K562 (cell line): ENCODE results near the gene STAU1. TPM values are rescaled to one million over a fixed set of nuclear protein-coding genes. Genes with fewer than 3 reads are reported as not detected.

ENCODE experiments used
- ATAC-seq: fragments of 200-7000 bp; cut with Tn5 transposase; 3 replicates; pipeline ENCODE4 v1.9.1; 2020; ENCODE audit warnings: moderate library complexity
- BruUV-seq: library from RNA; stranded (reverse); fragments of 400-500 nt; replicated peaks from 2 replicates; lab custom pipeline; 2021; lab: Mats Ljungman, UMichigan
- CTCF ChIA-PET: fragments of 300-600 bp; formaldehyde crosslinking; extraction: SDS; loops from one replicate; lab custom pipeline; 2021; ENCODE audit warnings: low intra/inter-chr PET ratio; lab: Yijun Ruan, JAX
- POLR2A ChIA-PET: fragments of 300-600, 350-650 bp; sonication (Branson Sonifier 250); formaldehyde crosslinking; extraction: SDS; loops from one replicate; lab custom pipeline; 2021; ENCODE audit warnings: antibody characterized with exemption, inconsistent platforms; lab: Yijun Ruan, JAX
- DNase-seq, 4 experiments: peaks; one replicate each; pipeline versions ENCODE4 v3.0.0 to v3.0.0-alpha.2; 2011 to 2018; ENCODE audit warnings: low spot score in 3 of 4, mixed read lengths in 3 of 4; ENCODE audit errors: extremely low read depth in 1 of 4
- FAIRE-seq: peaks from 2 replicates; lab custom pipeline; 2011; peaks lifted over from hg19 to GRCh38; lab: Jason Lieb, UNC
- H2AFZ ChIP-seq: 2 replicates; pipeline ENCODE4 v1.6.0; 2011; ENCODE audit warnings: low read depth, low read length, control low read depth, inconsistent platforms
- H3K27ac ChIP-seq: fragments of 200-600 bp; 3 replicates; pipeline ENCODE4 v1.8.0; 2011; ENCODE audit warnings: low read depth, mild to moderate bottlenecking, control low read depth, inconsistent platforms, low read length, moderate library complexity, mixed read lengths; ENCODE audit errors: extremely low read depth
- H3K27me3 ChIP-seq, 2 experiments: fragments of 300-600 bp in 1 of 2; 2 replicates in 1 of 2; 3 replicates in 1 of 2; pipeline versions ENCODE4 v1.6.0 to v1.8.0; 2011; ENCODE audit warnings: inconsistent platforms in 2 of 2, low read length in 2 of 2, mild to moderate bottlenecking in 1 of 2, mixed read lengths in 1 of 2, moderate library complexity in 1 of 2; ENCODE audit not compliant: control insufficient read depth in 2 of 2, insufficient read depth in 2 of 2
- H3K36me3 ChIP-seq: fragments of 300-600 bp; 3 replicates; pipeline ENCODE4 v1.8.0; 2011; ENCODE audit warnings: mild to moderate bottlenecking, low read length, inconsistent platforms; ENCODE audit not compliant: control insufficient read depth, insufficient read depth
- H3K4me1 ChIP-seq, 2 experiments: fragments of 200-600 bp in 1 of 2; replicated peaks in 1 of 2; 2 replicates in 1 of 2; 3 replicates in 1 of 2; pipeline versions ENCODE4 v1.5.1 to v1.8.0; 2011; ENCODE audit warnings: inconsistent platforms in 2 of 2, low read length in 2 of 2, mild to moderate bottlenecking in 1 of 2, mixed read lengths in 1 of 2, moderate library complexity in 1 of 2; ENCODE audit not compliant: control insufficient read depth in 2 of 2, insufficient read depth in 2 of 2
- H3K4me2 ChIP-seq: 2 replicates; pipeline ENCODE4 v1.6.1; 2011; ENCODE audit warnings: low read length, control low read depth, inconsistent platforms, mixed read lengths; ENCODE audit not compliant: insufficient read depth
- H3K4me3 ChIP-seq: fragments of 200-600 bp; sonication (generic), shearing (Covaris generic); 2 replicates; pipeline ENCODE4 v1.5.1; 2016; ENCODE audit warnings: control low read depth, inconsistent platforms
- H3K79me2 ChIP-seq: fragments of 200-600 bp; 3 replicates; pipeline ENCODE4 v1.8.0; 2011; ENCODE audit warnings: low read length, inconsistent platforms; ENCODE audit not compliant: control insufficient read depth, insufficient read depth
- H3K9ac ChIP-seq, 2 experiments: 2 replicates each; pipeline versions ENCODE4 v1.6.0 to v1.6.1; 2011; ENCODE audit warnings: low read depth in 2 of 2, low read length in 2 of 2, control low read depth in 1 of 2, inconsistent platforms in 1 of 2, mild to moderate bottlenecking in 1 of 2, mixed read lengths in 1 of 2; ENCODE audit not compliant: insufficient read depth in 1 of 2
- H3K9me1 ChIP-seq: one replicate; pipeline ENCODE4 v1.6.0; 2011; ENCODE audit warnings: inconsistent platforms, mild to moderate bottlenecking, low read length, moderate library complexity; ENCODE audit not compliant: control insufficient read depth, insufficient read depth
- H3K9me3 ChIP-seq: replicated peaks from 2 replicates; pipeline ENCODE4 v1.5.1; 2011; ENCODE audit warnings: low read depth, low read length, inconsistent platforms; ENCODE audit not compliant: control insufficient read depth, insufficient read depth
- H4K20me1 ChIP-seq: replicated peaks from 2 replicates; pipeline ENCODE4 v1.6.1; 2011; ENCODE audit warnings: low read length, inconsistent platforms, mixed read lengths; ENCODE audit not compliant: control insufficient read depth, insufficient read depth
- POLR2G ChIP-seq: fragments of 200-400 bp; formaldehyde crosslinking; IDR thresholded peaks from 2 replicates; pipeline ENCODE4 v1.6.1; 2017; ENCODE audit warnings: low read depth, mild to moderate bottlenecking, antibody characterized with exemption, low read length, moderate library complexity
- PTBP1 ChIP-seq: fragments of 200-400 bp; formaldehyde crosslinking; IDR thresholded peaks from 2 replicates; pipeline ENCODE4 v1.6.1; 2017; ENCODE audit warnings: low read depth, low read length
- RBFOX2 ChIP-seq: fragments of 200-400 bp; formaldehyde crosslinking; IDR thresholded peaks from 2 replicates; pipeline ENCODE4 v1.6.1; 2017; ENCODE audit warnings: low read depth, mild to moderate bottlenecking, low read length, moderate library complexity
- WGBS: fragments of 100-300 bp; shearing (Covaris generic); methylation state at CpG from one replicate; pipeline ENCODE4 v1.1.6; 2016; ENCODE audit warnings: low coverage, mixed read lengths; ENCODE audit not compliant: insufficient coverage; ENCODE audit errors: missing lambda C conversion rate; 5-methylcytosine and 5-hydroxymethylcytosine counted together
- in situ Hi-C: fragments of 300-500 bp; cut with MboI; formaldehyde crosslinking; loops from 4 replicates; pipeline ENCODE4 v1.15.0; 2018; ENCODE audit warnings: inconsistent platforms, mixed read lengths
- intact Hi-C: fragments of 100-400 bp; cut with micrococcal nuclease; formaldehyde crosslinking; loops from 2 replicates; pipeline ENCODE4 v1.14.2; 2022
- polyA plus RNA-seq, 8 experiments: library from polyadenylated mRNA; depleted of rRNA in 4 of 8; stranded (reverse) in 5 of 8; unstranded in 3 of 8; fragments of >200 nt; fragmentation: Nextera tagmentation in 2 of 8; fragmentation: Illumina TruSeq in 1 of 8; extraction: Ambion mirVana in 2 of 8; extraction: Trizol in 1 of 8; gene quantifications; 2 replicates each; pipeline versions ENCODE4 v1.2.1 to v1.2.3, GENCODE V29; 2011 to 2014; ENCODE audit warnings: inconsistent platforms in 1 of 8, missing spikeins in 1 of 8
- total RNA-seq, 7 experiments: library from RNA; depleted of rRNA in 6 of 7; stranded (reverse); fragments of >200 nt in 6 of 7; fragmentation: Illumina TruSeq in 2 of 7; extraction: Trizol in 2 of 7; gene quantifications; 2 replicates each; pipeline versions ENCODE4 v1.2.1 to v1.2.3, GENCODE V29; 2011 to 2021; ENCODE audit warnings: low replicate concordance in 1 of 7
- TF ChIP-seq, protein P1 (sequence below): fragments of 450-650 bp; formaldehyde crosslinking; IDR thresholded peaks from 2 replicates; pipeline ENCODE4 v1.4.0; 2020; ENCODE audit warnings: mild to moderate bottlenecking, mixed read lengths
- TF ChIP-seq, protein P2 (sequence below): sonication (generic); formaldehyde crosslinking; IDR thresholded peaks from 2 replicates; pipeline ENCODE4 v1.8.0; 2022; ENCODE audit warnings: mild to moderate bottlenecking, missing genetic modification reagents
- TF ChIP-seq, protein P3 (sequence below): fragments of 250-450 bp; sonication (Bioruptor Pico); IDR thresholded peaks from 2 replicates; pipeline ENCODE4 v1.5.0; 2021

Gene STAU1
- total and polyA plus RNA-seq, 9 of the 15 experiments (the other 6 are each of a cell fraction or from before 2014, with no cell fraction given): 18.0 to 106 (median 50.6) TPM

DNA sequence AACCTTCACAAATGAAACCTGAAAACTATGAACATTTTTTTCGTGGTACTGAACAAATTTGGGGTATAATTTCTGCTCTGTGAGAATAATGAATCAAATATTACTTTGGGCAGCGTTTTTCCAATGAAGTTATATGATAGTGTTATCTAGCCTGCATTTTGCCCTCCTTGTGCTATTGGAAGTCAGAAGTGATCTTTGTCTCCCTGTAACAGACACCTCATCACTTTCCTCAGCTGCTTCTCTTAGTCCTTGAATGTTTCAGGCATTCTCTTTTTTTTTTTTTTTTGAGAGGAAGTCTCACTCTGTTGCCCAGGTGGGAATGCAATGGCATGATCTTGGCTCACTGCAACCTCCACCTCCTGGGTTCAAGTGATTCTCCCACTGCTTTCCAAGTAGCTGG, 41.2 kb upstream of the STAU1 start (continued):
- TF ChIP-seq, protein P1, sequence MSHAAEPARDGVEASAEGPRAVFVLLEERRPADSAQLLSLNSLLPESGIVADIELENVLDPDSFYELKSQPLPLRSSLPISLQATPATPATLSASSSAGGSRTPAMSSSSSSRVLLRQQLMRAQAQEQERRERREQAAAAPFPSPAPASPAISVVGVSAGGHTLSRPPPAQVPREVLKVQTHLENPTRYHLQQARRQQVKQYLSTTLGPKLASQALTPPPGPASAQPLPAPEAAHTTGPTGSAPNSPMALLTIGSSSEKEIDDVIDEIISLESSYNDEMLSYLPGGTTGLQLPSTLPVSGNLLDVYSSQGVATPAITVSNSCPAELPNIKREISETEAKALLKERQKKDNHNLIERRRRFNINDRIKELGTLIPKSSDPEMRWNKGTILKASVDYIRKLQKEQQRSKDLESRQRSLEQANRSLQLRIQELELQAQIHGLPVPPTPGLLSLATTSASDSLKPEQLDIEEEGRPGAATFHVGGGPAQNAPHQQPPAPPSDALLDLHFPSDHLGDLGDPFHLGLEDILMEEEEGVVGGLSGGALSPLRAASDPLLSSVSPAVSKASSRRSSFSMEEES (CRISPR knock-in tag): no peak
- TF ChIP-seq, protein P2, sequence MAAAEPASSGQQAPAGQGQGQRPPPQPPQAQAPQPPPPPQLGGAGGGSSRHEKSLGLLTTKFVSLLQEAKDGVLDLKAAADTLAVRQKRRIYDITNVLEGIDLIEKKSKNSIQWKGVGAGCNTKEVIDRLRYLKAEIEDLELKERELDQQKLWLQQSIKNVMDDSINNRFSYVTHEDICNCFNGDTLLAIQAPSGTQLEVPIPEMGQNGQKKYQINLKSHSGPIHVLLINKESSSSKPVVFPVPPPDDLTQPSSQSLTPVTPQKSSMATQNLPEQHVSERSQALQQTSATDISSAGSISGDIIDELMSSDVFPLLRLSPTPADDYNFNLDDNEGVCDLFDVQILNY (CRISPR knock-in tag): no peak

GRCh38 chr20:49228676-49229075, 40.5 kb upstream of the STAU1 start:
- DNase-seq: no peak
- Histone ChIP-seq H3K36me3 (peaks cover 85% of the 10 kb centered on the region), H3K4me1 (peaks cover 0 to 4% of the 10 kb centered on the region in 2 experiments; a peak in 1 of 5 replicates), H3K27me3 (no peaks in the 10 kb centered on the region), H4K20me1 (no peaks in the 10 kb centered on the region), H3K27ac (no peak overlapping the region), H3K4me2 (no peak overlapping the region), H3K9me1 (no peaks in the 10 kb centered on the region), H3K9ac (no peak overlapping the region), H2AFZ (no peak overlapping the region), H3K9me3 (no peaks in the 10 kb centered on the region), H3K4me3 (no peak overlapping the region), H3K79me2 (no peaks in the 10 kb centered on the region)
- in situ Hi-C loops (no loop called here), intact Hi-C loops (no loop called here)
- WGBS: 97% methylated on average over 7 of the region's 9 CpGs
- BruUV-seq: no TSS peak
- ChIA-PET POLR2A (interaction anchor here (0.6 to 0.9 kb wide), 2 partner anchors 9 to 1105 kb away, joined by 4 to 5 read pairs; no protein-coding TSS in a partner anchor), CTCF (no interaction called here)
- TF ChIP-seq, protein P3, sequence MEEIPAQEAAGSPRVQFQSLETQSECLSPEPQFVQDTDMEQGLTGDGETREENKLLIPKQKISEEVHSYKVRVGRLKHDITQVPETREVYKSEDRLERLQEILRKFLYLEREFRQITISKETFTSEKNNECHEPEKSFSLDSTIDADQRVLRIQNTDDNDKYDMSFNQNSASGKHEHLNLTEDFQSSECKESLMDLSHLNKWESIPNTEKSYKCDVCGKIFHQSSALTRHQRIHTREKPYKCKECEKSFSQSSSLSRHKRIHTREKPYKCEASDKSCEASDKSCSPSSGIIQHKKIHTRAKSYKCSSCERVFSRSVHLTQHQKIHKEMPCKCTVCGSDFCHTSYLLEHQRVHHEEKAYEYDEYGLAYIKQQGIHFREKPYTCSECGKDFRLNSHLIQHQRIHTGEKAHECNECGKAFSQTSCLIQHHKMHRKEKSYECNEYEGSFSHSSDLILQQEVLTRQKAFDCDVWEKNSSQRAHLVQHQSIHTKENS: no peak
- TF ChIP-seq POLR2G: 0 out of 2 replicates have a peak, but pooled peaks have one; percentile 17
- no peak for TF ChIP-seq PTBP1
- TF ChIP-seq RBFOX2: peak; percentile 53
- no peak for ATAC-seq
- no peak for FAIRE-seq
